ENCODE data around the gene ZP3.
"Not testable (repeated sequence)": the region's sequence is repeated elsewhere in the genome, so short reads cannot be mapped to it uniquely, and the experiment has no call there.

The ZP3 gene

DNA sequence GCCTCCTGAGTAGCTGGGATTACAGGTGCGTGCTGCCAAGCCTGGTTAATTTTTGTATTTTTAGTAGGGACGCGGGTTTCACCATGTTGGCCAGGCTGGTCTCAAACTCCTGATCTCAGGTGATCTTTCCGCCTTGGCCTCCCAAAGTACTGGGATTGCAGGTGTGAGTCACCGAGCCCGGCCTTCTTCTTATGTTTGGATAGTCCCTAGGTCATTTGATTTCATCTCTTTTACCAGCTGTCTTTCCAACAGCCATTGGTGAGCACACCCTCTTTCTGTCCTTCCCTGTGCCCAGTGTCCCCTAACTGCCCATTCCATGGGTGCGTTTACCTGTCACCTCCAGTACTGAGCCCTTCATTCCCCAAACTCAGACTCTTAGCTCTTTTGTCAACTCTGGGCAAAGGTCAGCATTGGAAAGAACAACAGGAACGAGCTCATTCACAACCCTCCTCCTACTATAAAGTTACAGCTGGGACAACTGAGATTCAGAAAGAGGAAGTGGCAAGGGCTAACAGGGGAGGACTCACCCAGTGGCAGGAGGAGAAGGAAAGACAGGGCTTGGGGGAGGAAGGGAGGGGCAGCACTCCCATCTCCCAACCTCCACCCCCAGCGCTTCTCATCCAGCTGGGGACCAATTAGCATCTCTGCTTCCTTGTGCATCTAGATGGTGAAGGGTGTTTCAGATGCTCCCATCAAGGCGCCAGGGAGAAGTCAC lies 20.8 kb upstream of the ZP3 start:
- DNase-seq, result peak in 1 of 56 donors; percentile 15

DNA sequence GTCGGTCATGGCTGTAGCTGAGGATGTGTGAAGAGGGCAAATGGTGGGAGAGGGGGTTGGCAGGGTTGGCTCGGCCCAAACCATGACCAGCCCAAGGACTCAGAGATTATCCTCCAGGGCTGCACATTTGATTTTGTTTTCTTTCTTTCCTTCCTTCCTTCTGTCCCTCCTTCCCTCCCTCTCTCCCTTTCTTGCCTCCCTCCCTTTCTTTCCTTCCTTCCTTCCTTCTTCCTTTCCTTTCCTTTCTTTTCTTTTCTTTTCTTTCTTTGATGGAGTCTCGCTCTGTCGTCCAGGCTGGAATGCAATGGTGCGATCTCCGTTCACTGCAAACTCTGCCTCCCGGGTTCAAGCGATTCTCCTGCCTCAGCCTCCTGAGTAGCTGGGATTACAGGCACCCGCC lies 19.0 kb upstream of the ZP3 start:
- no peak for DNase-seq

DNA sequence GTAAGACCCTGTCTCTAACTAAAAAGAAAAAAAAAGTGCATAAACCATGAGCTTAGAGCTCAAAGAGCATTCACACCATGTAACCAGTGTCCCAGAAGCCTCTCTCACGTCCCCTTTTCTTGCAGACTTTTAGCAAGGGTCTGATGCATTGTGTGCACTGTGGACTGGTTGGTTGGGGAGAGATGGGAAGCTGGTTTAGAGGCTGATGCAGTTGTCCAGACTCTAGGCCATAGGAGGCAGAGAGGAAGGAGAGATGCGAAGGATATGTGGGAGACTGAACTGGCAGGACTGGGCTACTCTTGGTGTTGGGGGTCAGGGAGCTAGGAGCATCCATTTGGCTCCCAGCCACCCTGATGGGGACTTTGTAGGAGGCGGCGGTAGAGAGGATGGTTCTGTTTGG lies 17.0 kb upstream of the ZP3 start:
- DNase-seq, result no peak

GRCh38 chr7:76408121-76408560 lies 16.6 kb upstream of the ZP3 start:
- no peak for DNase-seq

DNA sequence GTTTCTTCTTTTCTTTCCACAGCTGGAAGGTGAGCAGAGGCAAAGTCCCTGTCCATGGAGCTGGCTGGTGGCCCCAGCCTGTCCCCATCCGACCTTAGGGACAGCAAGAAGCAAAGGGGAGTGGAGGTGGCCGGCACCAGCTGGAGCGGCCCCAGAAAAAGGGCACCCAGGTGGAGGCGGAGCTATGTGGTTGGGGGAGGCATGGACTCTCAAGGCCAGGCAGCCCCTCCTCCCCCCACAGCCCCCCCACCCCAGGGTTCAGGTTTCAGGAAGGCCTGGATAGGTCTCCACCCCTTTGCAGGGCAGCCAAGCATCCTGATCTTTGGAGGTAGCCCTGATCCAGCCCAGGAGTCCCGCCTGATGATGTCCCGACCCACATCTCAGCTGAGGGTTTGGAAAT lies 15.2 kb upstream of the ZP3 start, which contains the start of gene SSC4D:
Gene SSC4D (minus strand): TSS at position 161 of the 400 bp plus-strand sequence. CDS start 5,258 bp downstream, outside the sequence.
- DNase-seq, result no peak

GRCh38 chr7:76411626-76412025 lies 13.1 kb upstream of the ZP3 start:
- no peak for DNase-seq

- no peak for DNase-seq
Measured at GRCh38 chr7:76412249-76412648, 12.5 kb upstream of the ZP3 start.

DNA sequence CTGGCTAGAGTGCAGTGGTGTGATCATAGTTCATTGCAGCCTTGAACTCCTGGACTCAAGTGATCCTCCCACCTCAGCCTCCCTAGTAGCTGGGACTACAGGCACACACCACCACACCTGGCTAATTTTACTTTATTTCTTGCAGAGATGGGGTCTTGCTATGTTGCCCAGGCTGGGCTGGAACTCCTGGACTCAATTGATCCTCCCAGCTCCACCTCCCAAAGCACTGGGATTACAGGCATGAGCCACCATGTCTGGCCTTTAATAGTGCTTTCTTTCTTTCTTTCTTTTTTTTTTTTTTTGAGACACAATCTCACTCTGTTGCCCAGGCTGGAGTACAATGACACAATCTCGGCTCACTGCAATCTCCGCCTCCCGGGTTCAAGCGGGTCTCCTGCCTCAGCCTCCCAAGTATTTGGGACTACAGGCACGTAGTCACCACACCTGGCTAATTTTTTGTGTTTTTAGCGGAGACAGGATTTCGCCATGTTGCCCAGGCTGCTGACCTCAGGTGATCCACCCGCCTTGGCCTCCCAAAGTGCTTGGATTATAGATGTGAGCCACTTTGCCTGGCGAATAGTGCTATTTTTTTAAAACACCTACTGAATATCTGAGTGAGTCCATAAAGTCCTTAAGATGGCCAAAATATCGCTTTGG lies 7.0 kb upstream of the ZP3 start:
- DNase-seq, result not testable (repeated sequence)

DNA sequence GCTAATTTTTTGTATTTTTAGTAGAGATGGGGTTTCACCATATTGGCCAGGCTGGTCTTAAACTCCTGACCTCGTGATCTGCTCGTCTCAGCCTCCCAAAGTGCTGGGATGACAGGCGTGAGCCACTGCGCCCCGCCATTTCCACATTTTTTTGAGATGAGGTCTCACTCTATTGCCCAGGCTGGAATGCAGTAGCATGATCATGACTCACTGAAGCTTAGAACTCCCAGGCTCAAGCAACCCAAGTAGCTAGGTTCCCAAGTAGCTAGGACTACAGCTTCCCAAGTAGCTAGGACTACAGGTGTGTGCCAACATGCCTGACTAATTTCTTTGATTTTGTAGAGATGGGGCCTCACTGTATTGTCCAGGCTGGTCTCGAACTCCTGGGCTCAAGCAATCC lies 3.7 kb upstream of the ZP3 start:
- DNase-seq, result not testable (repeated sequence)

DNA sequence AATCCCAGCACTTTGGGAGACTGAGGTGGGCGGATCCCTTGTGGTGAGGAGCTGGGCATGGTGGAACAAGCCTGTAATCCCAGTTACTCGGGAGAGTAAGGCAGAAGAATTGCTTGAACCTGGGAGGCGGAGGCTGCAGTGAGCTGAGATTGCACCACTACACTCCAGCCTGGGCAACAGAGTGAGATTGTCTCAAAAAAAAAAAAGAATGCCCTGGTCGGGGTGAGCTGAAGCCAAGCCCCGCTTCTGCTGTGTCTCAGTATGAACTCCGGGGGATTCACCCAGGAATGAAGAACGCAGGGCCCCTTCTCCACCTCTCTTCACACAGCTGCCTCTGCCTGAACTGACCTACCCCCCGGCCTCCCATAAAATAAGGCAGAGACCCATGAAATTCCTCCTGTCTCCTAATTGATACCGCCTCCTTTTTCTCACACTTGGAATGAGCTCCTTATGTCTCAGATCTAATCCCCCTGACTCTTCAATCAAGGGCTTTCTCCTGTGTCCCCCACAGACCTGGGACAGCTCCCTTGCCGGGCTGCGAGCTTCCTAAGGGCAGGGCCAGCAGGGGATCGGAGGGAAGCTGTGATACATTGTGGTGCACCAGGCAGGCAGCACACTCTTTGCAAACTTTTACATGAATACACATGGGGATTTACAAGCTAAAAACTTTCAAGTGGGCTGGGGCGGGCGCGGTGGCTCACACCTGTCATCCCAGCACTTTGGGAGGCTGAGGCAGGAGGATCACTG lies 911 bp upstream of the ZP3 start:
- DNase-seq, result no peak

DNA sequence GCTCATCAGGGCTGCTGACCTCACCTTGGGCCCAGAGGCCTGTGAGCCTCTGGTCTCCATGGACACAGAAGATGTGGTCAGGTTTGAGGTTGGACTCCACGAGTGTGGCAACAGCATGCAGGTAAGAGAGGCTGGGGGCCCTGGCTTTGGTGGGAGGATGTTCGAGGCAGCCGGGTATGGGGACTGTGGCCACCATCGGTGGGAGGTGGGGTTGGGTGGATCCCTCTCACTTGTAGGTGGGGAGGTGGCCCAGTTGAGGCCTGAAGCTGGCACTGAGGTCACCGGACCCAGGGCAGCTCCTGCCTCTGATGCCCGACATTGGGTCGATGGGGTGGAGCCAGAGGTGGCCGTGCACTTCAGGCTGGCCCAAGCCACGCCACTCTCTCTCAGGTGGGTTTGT lies 406 bp downstream of the ZP3 start:
- DNase-seq, result no peak

DNA sequence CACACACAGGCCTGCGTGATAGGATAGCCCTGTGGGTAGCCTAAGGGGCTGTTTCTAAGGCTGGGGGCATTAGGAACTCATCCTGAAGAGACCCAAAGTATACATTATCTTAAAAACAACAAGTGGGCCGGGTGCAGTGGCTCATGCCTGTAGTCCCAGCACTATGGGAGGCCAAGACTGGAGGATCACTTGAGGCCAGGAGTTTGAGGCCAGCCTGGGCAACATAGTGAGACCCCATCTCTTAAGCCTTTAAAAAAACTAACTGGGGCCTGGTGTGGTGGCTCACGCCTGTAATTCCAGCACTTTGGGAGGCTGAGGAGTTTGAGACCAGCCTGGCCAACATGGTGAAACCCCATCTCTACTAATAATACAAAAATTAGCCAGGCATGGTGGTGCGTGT lies 808 bp downstream of the ZP3 start:
- DNase-seq, result not testable (repeated sequence)

DNA sequence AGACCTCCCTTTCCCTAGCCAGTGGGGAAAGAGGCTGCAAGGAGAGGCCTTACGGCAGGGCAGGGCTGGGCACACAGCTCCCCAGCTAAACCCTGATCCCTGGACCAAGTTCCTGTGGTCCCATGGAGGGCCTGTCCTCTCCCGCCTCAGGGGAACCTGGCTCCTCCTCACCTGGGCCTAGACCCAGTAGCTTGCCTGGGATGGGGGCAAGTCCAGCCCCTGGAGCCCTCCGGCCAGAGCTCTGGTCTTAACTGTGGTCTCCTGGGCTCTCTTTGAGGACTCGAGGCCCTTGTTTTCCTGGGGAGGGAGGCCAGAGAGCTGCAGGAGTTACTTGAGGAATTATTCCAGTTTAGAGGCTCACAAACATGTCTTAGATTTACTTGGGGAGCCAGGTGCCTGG lies 1.5 kb downstream of the ZP3 start:
- DNase-seq, result no peak

GRCh38 chr7:76427635-76428034 lies 2.9 kb downstream of the ZP3 start:
- DNase-seq, result no peak

DNA sequence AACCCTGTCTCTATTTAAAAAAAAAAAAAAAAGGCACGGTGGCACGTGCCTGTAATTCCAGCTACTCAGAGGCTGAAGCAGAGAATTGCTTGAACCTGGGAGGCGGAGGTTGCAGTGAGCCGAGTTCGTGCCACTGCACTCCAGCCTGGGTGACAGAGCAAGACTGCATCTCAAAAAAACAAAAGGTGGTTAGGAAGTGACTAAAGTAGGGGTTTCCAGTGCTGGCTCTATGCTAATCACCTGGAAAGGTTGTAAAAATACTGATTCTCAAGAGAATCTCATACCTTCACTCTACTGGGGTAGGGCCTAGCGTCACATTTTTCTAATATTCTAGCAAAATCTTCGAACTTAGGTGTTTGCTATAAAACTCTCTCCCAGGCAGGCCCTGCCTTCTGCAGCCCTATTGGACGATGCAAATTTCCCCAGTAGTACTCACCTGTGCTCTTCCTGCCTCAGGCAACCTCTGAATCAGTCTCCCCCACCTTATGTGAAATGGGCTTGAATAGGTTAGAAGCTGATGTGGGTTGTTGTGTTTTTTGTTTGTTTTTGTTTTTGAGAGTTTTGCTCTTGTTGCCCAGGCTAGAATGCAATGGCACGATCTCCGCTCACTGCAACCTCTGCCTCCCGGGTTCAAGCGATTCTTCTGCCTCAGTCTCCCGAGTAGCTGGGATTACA lies 3.5 kb downstream of the ZP3 start:
- DNase-seq, result no peak

DNA sequence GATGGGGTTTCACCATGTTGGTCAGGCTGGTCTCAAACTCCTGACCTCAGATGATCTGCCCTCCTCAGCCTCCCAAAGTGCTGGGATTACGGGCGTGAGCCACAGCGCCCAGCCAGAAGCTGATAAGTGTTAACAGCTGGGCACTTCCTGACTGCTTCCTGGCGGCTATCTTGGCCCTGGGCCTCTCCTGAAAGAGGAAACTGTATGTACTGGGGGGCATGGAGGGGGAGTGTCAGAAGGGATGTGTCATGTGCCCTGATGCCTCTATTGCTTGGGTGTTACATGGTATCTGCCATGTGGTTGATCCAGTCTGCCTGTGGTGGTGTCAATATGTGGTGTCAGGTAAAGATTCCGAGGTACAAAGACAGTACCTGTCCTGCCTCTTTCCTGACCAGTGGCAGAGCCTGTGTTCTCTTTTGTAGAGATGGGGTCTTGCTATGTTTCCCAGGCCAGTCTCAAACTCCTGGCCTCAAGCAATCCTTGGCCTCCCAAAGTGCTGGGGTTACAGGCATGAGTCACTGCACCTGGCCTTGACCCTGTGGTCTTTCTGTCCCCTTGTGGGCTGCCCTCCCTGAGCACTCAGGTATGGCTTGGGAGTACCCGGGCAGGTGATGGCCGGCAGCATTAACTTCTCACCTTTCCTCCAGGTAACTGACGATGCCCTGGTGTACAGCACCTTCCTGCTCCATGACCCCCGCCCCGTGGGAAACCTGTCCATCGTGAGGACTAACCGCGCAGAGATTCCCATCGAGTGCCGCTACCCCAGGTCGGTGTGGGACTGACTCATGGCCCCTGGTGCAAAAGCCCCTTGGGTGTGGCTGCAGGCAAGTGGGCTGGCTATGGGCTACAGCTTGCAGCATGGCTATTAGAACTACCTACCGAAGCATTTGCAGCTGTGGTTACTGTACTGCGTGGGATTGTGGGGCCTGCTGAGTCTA lies 4.4 kb downstream of the ZP3 start:
- DNase-seq, result peak in 7 of 56 donors; percentile 2 to 36 (median 6)

DNA sequence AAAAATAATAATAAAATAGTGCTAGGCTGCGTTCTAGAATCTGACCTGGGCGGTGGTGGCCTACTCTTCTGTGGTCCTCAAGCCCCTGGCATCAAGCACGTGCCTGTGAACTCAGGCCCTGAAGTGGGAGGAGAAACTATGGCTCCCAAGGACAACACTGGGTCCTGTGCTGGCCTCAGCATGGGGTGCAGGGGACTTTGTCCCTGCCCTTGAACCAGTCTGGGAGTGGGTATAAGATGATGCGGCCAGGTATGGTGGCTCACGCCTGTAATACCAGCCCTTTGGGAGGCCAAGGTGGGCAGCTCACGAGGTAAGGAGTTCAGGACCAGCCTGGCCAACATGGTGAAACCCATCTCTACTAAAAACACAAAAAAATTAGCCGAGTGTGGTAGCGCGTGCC lies 5.5 kb downstream of the ZP3 start:
- DNase-seq, result no peak

- DNase-seq, result no peak
Measured at GRCh38 chr7:76430836-76431235, 6.1 kb downstream of the ZP3 start.

GRCh38 chr7:76437873-76438272 lies 13.1 kb downstream of the ZP3 start:
- DNase-seq, result peak in 41 of 56 donors; percentile 2 to 80 (median 38)

- DNase-seq, result not testable (repeated sequence)
Measured at GRCh38 chr7:76439120-76439888, 14.6 kb downstream of the ZP3 start.

Measured in amygdala (tissue), 56 donors.